Neural cell (in vitro differentiated cells): Measurements from ENCODE around the gene CDH4. TPM values are rescaled to one million over a fixed set of nuclear protein-coding genes. Genes with fewer than 3 reads are reported as not detected.

Experiments used
- H2AFZ ChIP-seq: fragments of 200-600, 300-800 bp; sonication (generic), shearing (Covaris generic); 2 replicates; pipeline ENCODE4 v1.6.0; 2014; ENCODE audit warnings: low read depth, mild to moderate bottlenecking, antibody characterized with exemption, low read length, moderate library complexity
- H3F3A ChIP-seq: fragments of 200-600 bp; shearing (Covaris generic); 2 replicates; pipeline ENCODE4 v1.6.1; 2016; ENCODE audit warnings: mild to moderate bottlenecking, moderate library complexity, mixed read lengths, antibody characterized with exemption, low read length; ENCODE audit not compliant: insufficient read depth, poor library complexity, severe bottlenecking
- H3K27ac ChIP-seq: fragments of 200-600, 300-800 bp; sonication (generic), shearing (Covaris generic); 2 replicates; pipeline ENCODE4 v1.5.1; 2014; ENCODE audit warnings: mild to moderate bottlenecking, low read length, moderate library complexity
- H3K27me3 ChIP-seq: fragments of 300-800, 200-600 bp; sonication (generic), shearing (Covaris generic); 2 replicates; pipeline ENCODE4 v1.6.0; 2014; ENCODE audit warnings: mild to moderate bottlenecking, low read depth, low read length, moderate library complexity; ENCODE audit not compliant: insufficient read depth
- H3K36me3 ChIP-seq: fragments of 300-800, 200-600 bp; sonication (generic), shearing (Covaris generic); 2 replicates; pipeline ENCODE4 v1.5.1; 2014; ENCODE audit warnings: mild to moderate bottlenecking, antibody characterized with exemption, low read length, moderate library complexity; ENCODE audit not compliant: insufficient read depth
- H3K4me2 ChIP-seq: fragments of 300-800, 200-600 bp; sonication (generic), shearing (Covaris generic); 2 replicates; pipeline ENCODE4 v1.6.0; 2014; ENCODE audit warnings: mild to moderate bottlenecking, low read length
- H3K4me3 ChIP-seq: fragments of 300-800, 200-600 bp; sonication (generic), shearing (Covaris generic); 2 replicates; pipeline ENCODE4 v1.5.1; 2014; ENCODE audit warnings: mild to moderate bottlenecking, low read length, moderate library complexity
- H3K79me2 ChIP-seq: fragments of 200-600 bp; shearing (Covaris generic); replicated peaks from 2 replicates; pipeline ENCODE4 v1.6.0; 2014; ENCODE audit warnings: mild to moderate bottlenecking, low read length, moderate library complexity; ENCODE audit not compliant: insufficient read depth
- H3K9ac ChIP-seq: fragments of 300-800, 200-600 bp; sonication (generic), shearing (Covaris generic); 2 replicates; pipeline ENCODE4 v1.6.1; 2016; ENCODE audit warnings: mild to moderate bottlenecking, low read length, mixed read lengths
- H3K9me2 ChIP-seq: fragments of 200-600 bp; shearing (Covaris generic); 2 replicates; pipeline ENCODE4 v1.6.1; 2016; ENCODE audit warnings: mild to moderate bottlenecking, low read length, mixed read lengths; ENCODE audit not compliant: insufficient read depth
- H3K9me3 ChIP-seq: fragments of 200-600, 300-800 bp; sonication (generic), shearing (Covaris generic); 2 replicates; pipeline ENCODE4 v1.6.1; 2016; ENCODE audit warnings: mild to moderate bottlenecking, mixed run types, low read length, moderate library complexity, mixed read lengths
- H4K20me1 ChIP-seq: fragments of 200-600 bp; shearing (Covaris generic); 2 replicates; pipeline ENCODE4 v1.6.1; 2016; ENCODE audit warnings: mild to moderate bottlenecking, mixed run types; ENCODE audit not compliant: insufficient read depth
- CTCF ChIP-seq: fragments of 450-650 bp; IDR thresholded peaks from 2 replicates; pipeline ENCODE4 v1.5.1; 2014; ENCODE audit warnings: antibody characterized with exemption, mild to moderate bottlenecking, moderate library complexity; ENCODE audit not compliant: poor library complexity, severe bottlenecking
- EP300 ChIP-seq: fragments of 450-650 bp; conservative IDR thresholded peaks from 2 replicates; pipeline ENCODE4 v1.6.1; 2014; ENCODE audit warnings: antibody characterized with exemption, mild to moderate bottlenecking, moderate library complexity; ENCODE audit not compliant: poor library complexity, severe bottlenecking
- EZH2 ChIP-seq: fragments of 200-600, 300-800 bp; shearing (Covaris generic), sonication (generic); IDR thresholded peaks from 2 replicates; pipeline ENCODE4 v1.6.1; 2014; ENCODE audit warnings: antibody characterized with exemption, low read length, borderline replicate concordance, mild to moderate bottlenecking; ENCODE audit not compliant: insufficient read depth, poor library complexity, severe bottlenecking
- MXI1 ChIP-seq: fragments of 450-650 bp; conservative IDR thresholded peaks from 2 replicates; pipeline ENCODE4 v1.6.1; 2014; ENCODE audit warnings: antibody characterized with exemption, mild to moderate bottlenecking; ENCODE audit not compliant: poor library complexity, severe bottlenecking
- POLR2AphosphoS5 ChIP-seq: IDR thresholded peaks from 2 replicates; pipeline ENCODE4 v1.6.1; 2012
- RAD21 ChIP-seq: fragments of 450-650 bp; conservative IDR thresholded peaks from 2 replicates; pipeline ENCODE4 v1.6.1; 2014; ENCODE audit warnings: antibody characterized with exemption, mild to moderate bottlenecking, moderate library complexity
- REST ChIP-seq: IDR thresholded peaks from 2 replicates; pipeline ENCODE4 v1.6.1; 2012; ENCODE audit warnings: borderline replicate concordance
- SMC3 ChIP-seq: fragments of 450-650 bp; conservative IDR thresholded peaks from 2 replicates; pipeline ENCODE4 v1.6.1; 2014; ENCODE audit warnings: antibody characterized with exemption, mild to moderate bottlenecking, moderate library complexity; ENCODE audit not compliant: poor library complexity
- TAF1 ChIP-seq: IDR thresholded peaks from 2 replicates; pipeline ENCODE4 v1.6.1; 2012; ENCODE audit warnings: low read depth
- polyA plus RNA-seq: library from polyadenylated mRNA; depleted of rRNA; stranded (reverse); fragments of >200 nt; gene quantifications from 2 replicates; pipeline ENCODE4 v1.2.3, GENCODE V29; 2014

Gene CDH4
- polyA plus RNA-seq, 1 donor from 2014 or later: 24.6 TPM

GRCh38 chr20:61280217-61280980 is 28.3 kb downstream of the CDH4 start:
- Histone ChIP-seq H3K9ac (no peak overlapping the region), H3K36me3 (no peaks in the 10 kb centered on the region), H2AFZ (no peak overlapping the region), H3K9me3 (no peaks in the 10 kb centered on the region), H3K27ac (no peak overlapping the region), H3K79me2 (peaks cover 3% of the 10 kb centered on the region), H3K9me2 (no peaks in the 10 kb centered on the region), H3K4me3 (no peak overlapping the region), H3K4me2 (no peak overlapping the region), H4K20me1 (peaks cover 4% of the 10 kb centered on the region), H3K27me3 (no peaks in the 10 kb centered on the region), H3F3A (no peaks in the 10 kb centered on the region)
- TF ChIP-seq POLR2AphosphoS5: no peak
- no peak for TF ChIP-seq MXI1
- TF ChIP-seq TAF1: no peak
- TF ChIP-seq SMC3: no peak
- TF ChIP-seq CTCF: no peak
- TF ChIP-seq REST: no peak
- TF ChIP-seq RAD21: no peak
- no peak for TF ChIP-seq EZH2
- TF ChIP-seq EP300: no peak

GRCh38 chr20:61281286-61281795 is 29.3 kb downstream of the CDH4 start:
- Histone ChIP-seq H3K79me2 (peaks cover 3% of the 10 kb centered on the region), H4K20me1 (peaks cover 4% of the 10 kb centered on the region), H3K27ac (no peak overlapping the region), H3K4me3 (no peak overlapping the region), H3F3A (no peaks in the 10 kb centered on the region), H3K36me3 (no peaks in the 10 kb centered on the region), H3K9me2 (no peaks in the 10 kb centered on the region), H3K4me2 (no peak overlapping the region), H2AFZ (no peak overlapping the region), H3K9me3 (no peaks in the 10 kb centered on the region), H3K27me3 (no peaks in the 10 kb centered on the region), H3K9ac (no peak overlapping the region)
- TF ChIP-seq EZH2: no peak
- TF ChIP-seq MXI1: no peak
- no peak for TF ChIP-seq SMC3
- no peak for TF ChIP-seq EP300
- no peak for TF ChIP-seq RAD21
- no peak for TF ChIP-seq REST
- no peak for TF ChIP-seq POLR2AphosphoS5
- TF ChIP-seq TAF1: no peak
- TF ChIP-seq CTCF: no peak
